Activated naive CD4-positive, alpha-beta T cell treated with anti-CD3 and anti-CD28 coated beads, Interleukin-2, amount 50 U/mL, for 72 hours (primary cell): ENCODE measurements around the gene TRMT44. TPM values are rescaled to one million over a fixed set of nuclear protein-coding genes. Genes with fewer than 3 reads are reported as not detected.

Experiments
- ATAC-seq, 2 donors: fragments of 150-1000 bp; cut with Tn5 transposase; 2 replicates each; pipeline ENCODE4 v1.10.0; 2021; ENCODE audit warnings: mild to moderate bottlenecking in 2 of 2, moderate library complexity in 2 of 2
- DNase-seq, 2 donors: peaks; one replicate each; pipeline ENCODE4 v3.0.0; 2021 to 2022; ENCODE audit warnings: low spot score in 2 of 2
- H3K27ac Mint-ChIP-seq, 2 donors: one replicate each; pipeline ENCODE4 v1.8.0; 2022; ENCODE audit warnings: mild to moderate bottlenecking in 2 of 2, mixed read lengths in 2 of 2
- H3K36me3 Mint-ChIP-seq, 2 donors: one replicate each; pipeline ENCODE4 v1.8.0; 2022; ENCODE audit warnings: mixed read lengths in 2 of 2
- H3K9me3 Mint-ChIP-seq, 2 donors: one replicate each; pipeline ENCODE4 v1.8.0; 2022; ENCODE audit warnings: mixed read lengths in 2 of 2
- total RNA-seq, 2 donors: library from RNA; stranded (reverse); gene quantifications; one replicate each; pipeline ENCODE4 v1.2.3, GENCODE V29; 2022

Gene TRMT44
- 10 to 100 TPM; 19.9 to 24.8 TPM for total RNA-seq

DNA sequence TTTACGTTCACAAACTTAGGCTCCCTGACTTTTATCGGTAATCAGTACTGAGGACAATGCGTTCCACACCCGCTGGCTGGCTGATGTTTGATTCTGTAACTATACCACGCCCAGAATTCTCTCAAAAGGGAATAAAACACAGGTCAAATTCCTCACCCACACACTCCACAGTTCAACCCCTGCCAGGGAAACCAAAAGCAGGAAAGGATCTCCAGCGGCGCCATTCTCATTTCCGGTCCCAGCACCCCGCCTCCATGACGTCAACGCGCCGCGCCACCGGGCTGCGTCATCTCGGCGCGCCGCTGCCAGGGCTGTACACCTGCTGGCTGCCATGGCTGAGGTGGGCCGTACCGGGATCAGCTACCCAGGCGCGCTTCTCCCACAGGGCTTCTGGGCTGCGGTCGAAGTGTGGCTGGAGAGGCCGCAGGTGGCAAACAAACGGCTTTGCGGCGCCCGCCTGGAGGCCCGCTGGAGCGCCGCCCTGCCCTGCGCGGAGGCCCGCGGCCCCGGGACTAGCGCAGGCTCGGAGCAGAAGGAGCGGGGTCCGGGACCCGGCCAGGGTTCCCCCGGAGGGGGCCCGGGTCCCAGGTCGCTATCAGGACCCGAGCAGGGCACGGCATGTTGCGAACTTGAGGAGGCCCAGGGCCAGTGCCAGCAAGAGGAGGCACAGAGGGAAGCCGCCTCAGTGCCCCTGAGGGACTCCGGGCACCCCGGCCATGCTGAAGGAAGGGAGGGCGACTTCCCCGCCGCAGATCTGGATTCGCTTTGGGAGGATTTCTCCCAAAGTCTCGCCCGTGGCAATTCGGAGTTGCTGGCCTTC lies at the start of gene TRMT44, which contains the start of gene ACOX3:
Gene TRMT44 (plus strand): TSS at position 286 of the 820 bp plus-strand sequence. CDS start 46 bp downstream, at position 332.
Gene ACOX3 (minus strand): TSS at position 232 of the 820 bp plus-strand sequence. CDS start 24,202 bp downstream, outside the sequence.
- H3K27ac Mint-ChIP-seq, result peak within 1 kb of the TSS; percentile 92 to 98
- H3K36me3 Mint-ChIP-seq, result peaks cover 9 to 19% of the 10 kb centered on the region in 2 donors
- DNase-seq, result peak; percentile 97 to 99
- no peaks in the 10 kb centered on the region for H3K9me3 Mint-ChIP-seq
- peak; percentile 93 to 96 for ATAC-seq

DNA sequence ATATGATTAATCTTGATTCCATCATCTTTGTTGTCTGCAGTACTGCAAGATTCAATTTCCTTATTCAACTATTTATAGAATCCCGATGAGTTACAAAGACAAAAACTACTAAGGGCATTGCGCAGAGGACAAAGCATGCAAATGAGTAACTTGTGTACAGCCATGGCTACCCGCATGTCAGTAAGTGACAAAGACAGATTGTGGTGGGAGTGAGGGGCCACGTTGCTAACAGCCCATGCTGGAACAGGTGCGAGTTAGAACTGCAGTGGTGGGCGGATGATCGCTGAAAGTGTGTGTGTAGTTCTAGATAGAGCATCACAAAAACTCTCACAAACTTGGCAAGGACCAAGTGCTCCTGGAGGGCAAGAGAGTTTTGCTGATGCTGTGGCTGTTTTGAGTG lies 49.5 kb upstream of the TRMT44 start:
- Mint-ChIP-seq H3K27ac (peak overlapping the region in 1 of 2 donors; percentile 90), H3K36me3 (no peaks in the 10 kb centered on the region), H3K9me3 (no peaks in the 10 kb centered on the region)
- DNase-seq (no peak), ATAC-seq (no peak)

DNA sequence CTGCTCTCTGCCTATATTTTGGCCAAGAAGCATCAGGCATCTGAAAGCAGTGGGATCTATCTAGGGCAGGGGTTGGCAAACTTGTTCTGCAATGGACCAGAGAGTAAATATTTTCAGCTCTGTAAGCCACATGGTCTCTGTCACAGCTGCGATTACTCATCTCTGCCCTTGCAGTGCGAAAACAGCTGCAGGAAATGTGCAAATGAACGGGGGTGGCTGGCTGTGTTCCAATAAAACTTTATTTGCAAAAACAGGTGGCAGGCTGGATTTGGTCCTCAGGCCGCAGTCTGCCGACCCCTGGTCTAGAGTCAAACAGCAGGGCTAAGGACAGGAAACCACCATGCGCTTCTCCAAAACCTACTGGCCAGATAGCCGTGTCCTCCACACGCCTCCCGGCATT lies 48.6 kb upstream of the TRMT44 start:
- Mint-ChIP-seq H3K9me3 (no peaks in the 10 kb centered on the region), H3K27ac (no peak overlapping the region), H3K36me3 (no peaks in the 10 kb centered on the region)
- DNase-seq (no peak), ATAC-seq (peak in 1 of 2 donors; percentile 49)

DNA sequence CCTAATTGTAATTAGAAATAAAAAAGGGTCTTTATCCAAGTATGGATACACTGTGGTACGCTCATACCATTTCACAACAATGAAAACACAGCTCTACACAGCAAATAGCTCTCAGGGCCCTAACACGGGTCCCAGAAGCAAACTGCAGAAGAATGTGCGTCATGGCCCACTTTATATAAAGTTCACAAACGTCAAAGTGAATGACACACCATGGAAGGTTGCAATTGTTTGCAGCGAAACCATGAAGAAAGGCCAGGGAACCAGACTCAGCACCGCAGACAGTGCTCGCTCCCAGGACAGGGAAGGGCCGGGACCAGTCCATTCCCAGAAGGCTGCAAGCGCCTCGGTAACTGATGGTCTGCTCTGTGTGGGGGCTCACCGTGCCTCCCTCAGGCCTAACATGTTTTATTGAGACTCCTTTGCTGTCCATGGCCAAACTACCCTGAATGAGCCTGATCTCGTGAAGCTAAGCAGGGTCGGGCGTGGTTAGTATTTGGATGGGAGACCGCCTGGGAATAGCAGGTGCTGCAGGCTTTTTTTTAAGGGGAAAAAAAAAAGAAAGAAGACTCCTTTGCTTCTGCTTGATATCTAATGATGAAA lies 47.9 kb upstream of the TRMT44 start:
- peak in 1 of 2 donors; percentile 25 for DNase-seq
- no peak overlapping the region for H3K27ac Mint-ChIP-seq

GRCh38 chr4:8393593-8394038 lies 47.0 kb upstream of the TRMT44 start:
- no peak for DNase-seq
- Mint-ChIP-seq H3K36me3 (no peaks in the 10 kb centered on the region), H3K9me3 (no peaks in the 10 kb centered on the region), H3K27ac (peak overlapping the region in 1 of 2 donors; percentile 68)
- peak in 1 of 2 donors; percentile 34 for ATAC-seq

More for the DNA sequence above, 47.9 kb upstream of the TRMT44 start:
- no peak for ATAC-seq
- Mint-ChIP-seq H3K9me3 (no peaks in the 10 kb centered on the region), H3K36me3 (no peaks in the 10 kb centered on the region)

DNA sequence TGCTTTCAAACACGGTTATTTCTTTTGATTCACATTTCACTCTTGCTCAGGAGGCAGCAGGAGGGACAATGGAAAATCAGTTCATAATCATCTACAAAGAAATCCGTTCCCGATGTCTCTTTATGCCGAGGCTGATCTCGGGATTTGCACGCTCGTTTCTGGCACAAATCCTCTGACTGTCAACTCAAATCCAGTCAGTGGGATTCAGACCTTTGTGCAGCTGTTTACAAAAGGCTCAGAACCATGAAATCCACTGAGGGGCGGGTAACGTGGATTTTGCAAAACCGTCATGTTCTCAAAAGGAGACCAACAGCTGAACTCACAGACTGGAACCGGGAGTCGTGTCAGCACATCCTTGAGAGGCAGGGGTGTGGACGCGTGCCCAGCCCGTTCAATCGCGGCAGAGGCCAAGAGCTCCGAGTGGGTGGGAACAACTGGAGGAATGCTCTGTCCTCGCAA lies 46.5 kb upstream of the TRMT44 start:
- no peak for ATAC-seq
- no peaks in the 10 kb centered on the region for H3K9me3 Mint-ChIP-seq
- no peak for DNase-seq
- no peaks in the 10 kb centered on the region for H3K36me3 Mint-ChIP-seq
- H3K27ac Mint-ChIP-seq, result no peak overlapping the region

GRCh38 chr4:8394806-8395205 lies 45.8 kb upstream of the TRMT44 start:
- H3K27ac Mint-ChIP-seq, result no peak overlapping the region
- no peaks in the 10 kb centered on the region for H3K36me3 Mint-ChIP-seq
- no peak for ATAC-seq
- no peaks in the 10 kb centered on the region for H3K9me3 Mint-ChIP-seq
- DNase-seq, result no peak

DNA sequence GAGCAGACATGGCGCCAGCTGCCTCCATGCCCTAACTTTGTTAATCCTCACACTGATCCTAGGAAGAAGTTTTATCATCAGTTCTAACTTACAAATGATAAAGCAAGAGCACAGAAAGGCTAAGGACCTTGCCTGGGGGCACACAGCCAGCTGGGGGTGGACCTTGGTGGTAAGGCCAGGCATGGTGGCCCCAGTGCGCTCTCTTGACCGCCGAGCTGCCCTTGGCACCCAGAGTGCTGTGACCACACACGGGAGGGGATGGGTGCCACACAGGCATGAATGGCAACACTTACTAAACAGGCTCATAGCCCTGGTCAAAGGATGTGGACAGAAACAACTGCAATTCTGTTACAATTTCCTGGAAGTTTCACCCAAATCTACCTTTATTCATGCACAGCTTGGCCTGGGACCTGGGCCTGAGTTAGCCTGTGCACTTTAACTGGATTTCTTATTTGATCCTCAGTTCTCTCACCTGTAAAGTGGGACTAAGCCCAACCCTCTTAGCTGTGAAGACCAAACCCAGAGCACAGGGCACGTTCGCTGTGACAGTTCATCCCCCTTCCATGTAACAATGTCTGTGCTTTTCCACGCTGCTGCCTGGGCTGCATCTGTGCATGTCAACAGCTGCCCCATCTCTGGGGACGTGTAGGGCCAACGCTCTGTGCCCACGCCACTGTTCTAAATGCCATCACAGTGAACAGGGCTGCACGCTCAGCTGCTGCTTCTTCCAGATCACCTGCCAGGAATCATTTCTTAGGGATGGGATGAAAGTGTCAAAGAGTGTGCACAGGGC lies 44.9 kb upstream of the TRMT44 start:
- no peak for DNase-seq
- ATAC-seq, result no peak
- no peaks in the 10 kb centered on the region for H3K36me3 Mint-ChIP-seq
- H3K27ac Mint-ChIP-seq, result no peak overlapping the region
- no peaks in the 10 kb centered on the region for H3K9me3 Mint-ChIP-seq

DNA sequence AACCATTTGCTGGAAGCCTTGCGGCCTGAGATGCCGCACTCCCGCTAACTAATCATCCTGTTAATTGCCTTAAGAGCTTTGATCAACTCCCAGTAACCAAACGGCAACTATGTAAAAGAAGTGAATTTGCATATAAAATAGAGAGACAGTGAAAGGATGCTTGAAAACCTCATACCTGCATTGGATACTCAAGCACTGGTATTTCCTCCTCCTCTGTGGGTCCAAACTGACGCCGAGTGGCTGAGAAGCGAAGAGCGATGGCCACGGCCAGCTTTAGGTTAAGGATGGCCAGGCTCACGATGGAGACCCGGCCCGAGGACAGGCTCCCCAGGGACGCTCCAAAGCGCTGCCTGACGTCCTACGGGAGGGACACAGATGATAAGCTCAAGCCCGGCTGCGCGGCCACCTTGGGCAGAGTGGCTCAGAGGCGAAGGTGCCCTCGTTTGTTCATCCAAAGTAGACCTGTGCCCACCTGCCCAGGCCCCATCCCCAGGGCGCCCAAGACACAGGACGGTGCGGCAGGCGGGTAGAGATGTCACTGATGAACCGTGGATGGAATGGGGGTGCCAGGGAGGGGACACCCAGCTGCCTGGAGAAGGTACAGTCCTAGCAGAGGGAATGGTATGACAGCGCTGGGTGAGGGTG lies 43.7 kb upstream of the TRMT44 start:
- ATAC-seq, result peak in 1 of 2 donors; percentile 28
- H3K9me3 Mint-ChIP-seq, result no peaks in the 10 kb centered on the region
- H3K27ac Mint-ChIP-seq, result no peak overlapping the region
- DNase-seq, result no peak
- H3K36me3 Mint-ChIP-seq, result no peaks in the 10 kb centered on the region

DNA sequence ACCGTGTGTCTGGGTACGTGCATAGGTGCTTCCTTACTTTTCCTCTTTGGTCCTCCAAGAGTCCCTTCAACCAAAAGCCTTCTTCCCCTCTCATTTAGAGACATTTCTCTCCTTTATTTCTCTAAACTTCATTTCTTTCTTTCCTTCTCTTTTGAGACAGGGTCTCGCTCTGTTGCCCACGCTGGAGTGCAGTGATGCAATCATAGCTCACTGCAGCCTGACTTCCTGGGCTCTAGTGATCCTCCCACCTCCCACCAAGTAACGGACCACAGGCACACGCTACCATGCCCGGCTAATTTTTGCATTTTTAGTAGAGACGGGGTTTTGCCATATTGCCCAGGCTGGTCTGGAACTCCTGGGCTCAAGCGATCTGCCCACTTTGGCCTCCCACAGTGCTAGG lies 42.2 kb upstream of the TRMT44 start:
- peak overlapping the region; percentile 6 to 53 for H3K27ac Mint-ChIP-seq
- H3K9me3 Mint-ChIP-seq, result no peaks in the 10 kb centered on the region
- ATAC-seq (no peak), DNase-seq (no peak)
- H3K36me3 Mint-ChIP-seq, result no peaks in the 10 kb centered on the region

DNA sequence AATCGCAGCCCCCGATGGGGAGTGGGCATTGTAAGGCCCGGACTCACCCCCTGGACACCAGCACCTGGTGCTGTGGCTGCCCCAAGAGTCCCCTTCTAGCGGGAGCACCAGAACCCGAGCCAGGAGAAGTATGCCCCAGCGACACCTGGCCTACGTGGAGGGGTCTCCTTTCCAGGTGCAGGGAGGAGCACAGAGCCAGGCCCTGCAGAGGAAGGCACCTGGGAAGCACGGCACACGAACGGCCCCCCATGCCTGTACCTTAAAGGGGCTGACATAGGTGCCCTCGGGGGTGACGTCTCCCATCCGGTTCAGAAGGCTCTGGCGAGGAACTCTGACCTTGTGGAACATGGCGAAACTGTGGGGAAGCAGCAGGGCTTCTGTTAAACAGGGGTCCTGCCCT lies 41.3 kb upstream of the TRMT44 start:
- Mint-ChIP-seq H3K36me3 (no peaks in the 10 kb centered on the region), H3K9me3 (no peaks in the 10 kb centered on the region), H3K27ac (no peak overlapping the region)
- no peak for DNase-seq
- no peak for ATAC-seq

DNA sequence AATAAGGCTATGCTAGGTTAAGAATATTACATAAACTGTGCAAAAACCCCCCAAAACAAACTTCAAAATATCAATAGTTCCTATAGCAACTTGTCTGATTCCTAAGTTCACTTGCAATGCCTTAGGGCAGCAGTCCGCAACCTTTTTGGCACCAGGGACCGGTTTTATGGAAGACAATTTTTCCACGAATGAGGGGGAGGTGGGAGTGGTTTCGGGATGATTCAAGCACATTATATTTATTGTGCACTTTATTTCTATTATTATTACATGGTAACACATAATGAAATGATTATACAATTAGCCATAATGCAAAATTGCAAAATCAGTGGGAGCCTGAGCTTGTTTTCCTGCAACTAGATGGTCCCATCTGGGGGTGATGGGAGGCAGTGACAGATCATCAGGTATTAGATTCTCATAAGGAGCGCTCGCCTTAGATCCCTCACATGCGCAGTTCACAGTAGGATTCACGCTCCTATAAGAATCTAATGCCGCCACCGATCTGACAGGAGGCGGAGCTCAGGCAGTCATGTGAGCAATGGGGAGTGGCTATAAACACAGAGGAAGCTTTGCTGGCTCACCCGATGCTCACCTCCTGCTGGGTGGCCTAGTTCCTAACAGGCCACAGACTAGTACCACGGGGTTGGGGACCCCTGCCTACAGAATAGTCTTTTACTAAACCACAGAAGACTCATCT lies 39.8 kb upstream of the TRMT44 start:
- no peaks in the 10 kb centered on the region for H3K9me3 Mint-ChIP-seq
- no peak overlapping the region for H3K27ac Mint-ChIP-seq
- H3K36me3 Mint-ChIP-seq, result peaks cover 0 to 2% of the 10 kb centered on the region in 2 donors
- no peak for ATAC-seq
- DNase-seq, result no peak

GRCh38 chr4:8401665-8402064 lies 38.9 kb upstream of the TRMT44 start:
- Mint-ChIP-seq H3K27ac (no peak overlapping the region), H3K9me3 (no peaks in the 10 kb centered on the region), H3K36me3 (peaks cover 0 to 5% of the 10 kb centered on the region in 2 donors)
- DNase-seq (no peak), ATAC-seq (no peak)

- no peaks in the 10 kb centered on the region for H3K9me3 Mint-ChIP-seq
- peaks cover 0 to 5% of the 10 kb centered on the region in 2 donors for H3K36me3 Mint-ChIP-seq
- DNase-seq, result no peak
- no peak overlapping the region for H3K27ac Mint-ChIP-seq
- ATAC-seq, result no peak
Measured at GRCh38 chr4:8402181-8402597, 38.4 kb upstream of the TRMT44 start.

- DNase-seq (no peak), ATAC-seq (no peak)
- no peaks in the 10 kb centered on the region for H3K9me3 Mint-ChIP-seq
- no peak overlapping the region for H3K27ac Mint-ChIP-seq
- H3K36me3 Mint-ChIP-seq, result peaks cover 0 to 5% of the 10 kb centered on the region in 2 donors
Measured at GRCh38 chr4:8402640-8403039, 37.9 kb upstream of the TRMT44 start.
